ENCODE measurements around the gene HACD4. TPM values are rescaled to one million over a fixed set of nuclear protein-coding genes. Genes with fewer than 3 reads are reported as not detected.

HACD4 gene
- total and polyA plus RNA-seq, 3 donors from 2014 or later, result 1.9 to 2.8 (median 2.0) TPM

DNA sequence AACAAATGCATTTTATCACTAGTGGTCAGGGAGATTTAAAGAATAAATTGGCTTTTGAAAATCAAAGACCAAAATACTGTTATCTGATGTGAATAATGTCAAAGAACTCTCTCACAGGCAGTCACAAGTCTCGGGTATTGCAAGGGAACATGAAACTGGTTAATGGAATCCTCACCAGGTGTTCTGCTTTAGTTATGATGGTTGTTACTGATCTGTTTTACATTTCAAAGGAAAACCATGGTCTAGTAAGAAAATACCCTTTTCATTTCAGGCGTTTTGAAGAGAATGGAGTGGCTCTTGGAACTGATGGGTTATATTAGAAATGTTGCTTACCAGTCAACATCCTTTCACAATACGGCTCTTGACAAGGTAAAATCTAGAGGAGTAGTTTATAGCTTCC, 43.4 kb downstream of the HACD4 start:
- Histone ChIP-seq H3K4me1 (no peaks in the 10 kb centered on the region), H3K4me3 (no peak overlapping the region), H3K36me3 (ENCODE audit: low read depth, missing control alignments) (no peaks in the 10 kb centered on the region), H3K9me3 (no peaks in the 10 kb centered on the region), H3K27ac (no peak overlapping the region), H3K27me3 (no peaks in the 10 kb centered on the region)
- intact Hi-C loops (cut with DNase I; ENCODE audit: low total_unique reads), result no loop called here
- WGBS, 2 donors, result 90 to 94% methylated on average over 3 of the region's 3 CpGs
- DNase-seq, result no peak
- no peak for TF ChIP-seq CTCF (IDR thresholded peaks at IDR 0.05)
- no peak for TF ChIP-seq POLR2A (IDR thresholded peaks at IDR 0.05)

DNA sequence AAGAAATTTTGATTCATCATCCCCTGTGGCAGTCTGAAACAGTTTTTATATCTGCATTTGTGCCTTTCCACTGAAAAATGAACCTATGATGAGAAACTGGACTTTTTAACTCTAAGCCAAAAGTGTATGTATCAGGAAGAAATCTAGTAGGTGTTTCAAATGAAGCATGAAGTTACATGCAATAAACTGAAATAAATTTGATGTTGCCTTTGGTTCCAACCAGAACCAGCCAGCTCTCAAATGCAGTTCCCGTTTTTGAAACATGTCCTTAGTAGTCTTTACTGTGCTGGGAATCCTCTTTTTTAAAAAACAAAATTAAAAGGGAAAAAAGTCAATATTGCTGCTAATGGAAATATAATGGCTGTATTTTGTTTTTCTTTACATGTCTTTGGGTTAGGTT, 43.9 kb downstream of the HACD4 start:
- no peak for TF ChIP-seq CTCF (IDR thresholded peaks at IDR 0.05)
- TF ChIP-seq POLR2A (IDR thresholded peaks at IDR 0.05), result no peak
- no peaks in the 10 kb centered on the region for H3K4me1 ChIP-seq
- no peak overlapping the region for H3K27ac ChIP-seq
- H3K9me3 ChIP-seq, result no peaks in the 10 kb centered on the region
- DNase-seq, result no peak
- WGBS, 2 donors, result 65 to 80% methylated on average over 1 of the region's 1 CpG
- no peaks in the 10 kb centered on the region for H3K27me3 ChIP-seq
- intact Hi-C loops (cut with DNase I; ENCODE audit: low total_unique reads), result no loop called here
- H3K36me3 ChIP-seq (ENCODE audit: low read depth, missing control alignments), result no peaks in the 10 kb centered on the region
- no peak overlapping the region for H3K4me3 ChIP-seq

GRCh38 chr9:20985851-20986600, 45.4 kb downstream of the HACD4 start:
- DNase-seq, result no peak
- H3K27me3 ChIP-seq, result no peaks in the 10 kb centered on the region
- H3K4me1 ChIP-seq, result peaks cover 3% of the 10 kb centered on the region
- intact Hi-C loops (cut with DNase I; ENCODE audit: low total_unique reads), result no loop called here
- WGBS, 2 donors, result 63 to 75% methylated on average over 5 to 6 of the region's 6 CpGs
- no peak overlapping the region for H3K4me3 ChIP-seq
- no peaks in the 10 kb centered on the region for H3K36me3 ChIP-seq (ENCODE audit: low read depth, missing control alignments)
- no peak overlapping the region for H3K27ac ChIP-seq
- TF ChIP-seq POLR2A (IDR thresholded peaks at IDR 0.05), result no peak
- TF ChIP-seq CTCF (IDR thresholded peaks at IDR 0.05), result no peak
- no peaks in the 10 kb centered on the region for H3K9me3 ChIP-seq

- no peaks in the 10 kb centered on the region for H3K36me3 ChIP-seq (ENCODE audit: low read depth, missing control alignments)
- no peak for TF ChIP-seq POLR2A (IDR thresholded peaks at IDR 0.05)
- no peak for TF ChIP-seq CTCF (IDR thresholded peaks at IDR 0.05)
- no peak overlapping the region for H3K27ac ChIP-seq
- no peak for DNase-seq
- WGBS, 2 donors, result 60 to 67% methylated on average over 3 of the region's 3 CpGs
- intact Hi-C loops (cut with DNase I; ENCODE audit: low total_unique reads), result no loop called here
- peaks cover 3% of the 10 kb centered on the region for H3K4me1 ChIP-seq
- no peak overlapping the region for H3K4me3 ChIP-seq
- H3K27me3 ChIP-seq, result no peaks in the 10 kb centered on the region
- H3K9me3 ChIP-seq, result no peaks in the 10 kb centered on the region
Observed at GRCh38 chr9:20984506-20984905, 46.9 kb downstream of the HACD4 start.

GRCh38 chr9:20981486-20981885, 50.0 kb downstream of the HACD4 start:
- WGBS, 2 donors, result 34 to 36% methylated on average over 2 of the region's 2 CpGs
- no peak for DNase-seq

More at GRCh38 chr9:20981486-20981885, 50.0 kb downstream of the HACD4 start:
- H3K27ac ChIP-seq, result no peak overlapping the region
- no peak overlapping the region for H3K4me3 ChIP-seq
- H3K9me3 ChIP-seq, result no peaks in the 10 kb centered on the region
- no peaks in the 10 kb centered on the region for H3K27me3 ChIP-seq
- intact Hi-C loops (cut with DNase I; ENCODE audit: low total_unique reads), result no loop called here
- H3K36me3 ChIP-seq (ENCODE audit: low read depth, missing control alignments), result no peaks in the 10 kb centered on the region
- TF ChIP-seq CTCF (IDR thresholded peaks at IDR 0.05) (no peak), POLR2A (IDR thresholded peaks at IDR 0.05) (no peak)
- peaks cover 3% of the 10 kb centered on the region for H3K4me1 ChIP-seq
